COLO668 (cell line): ENCODE results near the gene MPP1.
A peak's percentile ranks its signal among the peaks of the same experiment; 100 is the strongest.

Experiments
- DNase-seq: peaks from one replicate; lab custom pipeline; 2025; ENCODE audit not compliant: unreplicated experiment; lab: John Stamatoyannopoulos, UW

The MPP1 gene

GRCh38 chrX:154813801-154814200 is 8.5 kb upstream of the MPP1 start:
- no peak for DNase-seq

- DNase-seq = no peak
Measured at GRCh38 chrX:154812341-154813101, 7.2 kb upstream of the MPP1 start.

- no peak for DNase-seq
Measured at GRCh38 chrX:154809939-154810665, 4.8 kb upstream of the MPP1 start.

- DNase-seq = no peak
Measured at GRCh38 chrX:154806837-154807501, 1.7 kb upstream of the MPP1 start.

- DNase-seq = no peak
Measured at GRCh38 chrX:154805696-154806091, 409 bp upstream of the MPP1 start.

- DNase-seq = peak; percentile 16
Measured at GRCh38 chrX:154804261-154804956, 876 bp downstream of the MPP1 start.

- DNase-seq = no peak
Measured at GRCh38 chrX:154802947-154803346, 2.3 kb downstream of the MPP1 start.

- DNase-seq = peak; percentile 53
Measured at GRCh38 chrX:154800478-154801210, 4.6 kb downstream of the MPP1 start.

- DNase-seq = peak; percentile 92
Measured at GRCh38 chrX:154799556-154800348, 5.5 kb downstream of the MPP1 start.

GRCh38 chrX:154797006-154797405 is 8.3 kb downstream of the MPP1 start:
- DNase-seq = no peak

GRCh38 chrX:154795016-154795415 is 10.3 kb downstream of the MPP1 start:
- no peak for DNase-seq

- no peak for DNase-seq
Measured at GRCh38 chrX:154793084-154793795, 12.0 kb downstream of the MPP1 start.

GRCh38 chrX:154791939-154792338 is 13.3 kb downstream of the MPP1 start:
- DNase-seq = no peak

- DNase-seq = no peak
Measured at GRCh38 chrX:154791467-154791866, 13.8 kb downstream of the MPP1 start.

GRCh38 chrX:154785716-154786115 is 19.6 kb downstream of the MPP1 start:
- no peak for DNase-seq

GRCh38 chrX:154784149-154784995 is 20.9 kb downstream of the MPP1 start:
- DNase-seq = no peak

GRCh38 chrX:154780968-154781367 is 24.3 kb downstream of the MPP1 start:
- DNase-seq = no peak

GRCh38 chrX:154779261-154779660 is 26.0 kb downstream of the MPP1 start:
- DNase-seq = no peak
